Mesodermal cell (in vitro differentiated cells): ENCODE measurements around the gene ATXN1.

ENCODE experiments used
- H3K27ac ChIP-seq: 2 replicates; pipeline ENCODE4 v1.7.0; 2013; ENCODE audit warnings: mild to moderate bottlenecking, low read depth, low read length, moderate library complexity; ENCODE audit not compliant: severe bottlenecking
- H3K36me3 ChIP-seq: 2 replicates; pipeline ENCODE4 v1.7.1; 2013; ENCODE audit warnings: mild to moderate bottlenecking, low read length, moderate library complexity; ENCODE audit not compliant: control insufficient read depth, insufficient read depth
- H3K4me1 ChIP-seq: one replicate; pipeline ENCODE4 v1.7.1; 2013; ENCODE audit warnings: mild to moderate bottlenecking, low read length; ENCODE audit not compliant: insufficient read depth, control insufficient read depth, poor library complexity, severe bottlenecking
- H3K4me3 ChIP-seq: 2 replicates; pipeline ENCODE4 v1.7.0; 2013; ENCODE audit warnings: low read length, control low read depth, mild to moderate bottlenecking; ENCODE audit not compliant: insufficient read depth, poor library complexity, severe bottlenecking; ENCODE audit errors: extremely low read depth
- H3K9me3 ChIP-seq: 2 replicates; pipeline ENCODE4 v1.7.1; 2013; ENCODE audit warnings: mild to moderate bottlenecking, low read length, moderate library complexity; ENCODE audit not compliant: control insufficient read depth
- WGBS, 2 experiments: methylation state at CpG; one replicate each; pipeline ENCODE4 v1.1.5; 2013; ENCODE audit warnings: missing lambda C conversion rate in 2 of 2; ENCODE audit not compliant: insufficient coverage in 2 of 2; 5-methylcytosine and 5-hydroxymethylcytosine counted together

The ATXN1 gene

DNA sequence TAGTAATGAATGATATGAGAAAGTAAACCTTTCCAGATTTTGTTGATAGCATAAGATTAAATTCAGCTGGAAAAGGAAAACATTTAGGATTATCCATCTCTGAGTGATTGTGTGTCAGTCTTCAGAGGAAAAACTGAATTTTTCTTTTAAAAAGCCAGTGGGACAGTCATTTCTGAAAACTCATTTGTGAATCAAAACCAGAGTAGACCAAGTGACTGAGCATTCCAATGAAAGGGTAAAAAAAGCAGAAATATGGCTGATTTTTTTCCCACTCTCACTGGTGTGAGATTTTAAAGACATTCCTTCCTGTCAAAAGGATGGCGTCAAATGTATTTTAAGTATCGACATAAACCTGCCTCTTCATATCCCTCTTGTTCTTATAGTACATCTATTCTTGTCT, 308.9 kb downstream of the ATXN1 start:
- Histone ChIP-seq H3K27ac (no peak overlapping the region), H3K4me3 (no peak overlapping the region), H3K4me1 (peaks cover 8% of the 10 kb centered on the region), H3K9me3 (no peaks in the 10 kb centered on the region), H3K36me3 (no peaks in the 10 kb centered on the region)
- WGBS, 2 experiments = 100% methylated on average over 1 of the region's 2 CpGs; no CpG with 5 or more reads in 1 of the 2 experiments

DNA sequence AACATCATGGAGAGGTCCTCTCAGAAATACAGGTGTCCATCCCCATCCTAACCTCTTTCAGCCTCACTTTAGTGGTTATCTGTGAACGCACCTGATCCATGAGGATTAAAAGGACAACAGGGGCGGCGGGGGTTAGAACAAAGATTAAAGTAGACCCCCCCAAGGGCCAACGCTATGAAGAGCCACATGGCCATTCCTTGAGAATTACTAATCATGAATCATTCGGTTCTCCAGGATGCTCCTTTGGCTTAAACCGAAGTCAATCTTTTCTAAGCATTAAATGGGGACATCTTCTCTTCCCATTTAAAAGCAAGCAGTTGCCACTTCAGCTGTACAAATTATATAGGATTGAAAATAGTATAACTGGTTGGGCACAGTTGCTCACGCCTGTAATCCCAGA, 310.4 kb downstream of the ATXN1 start:
- Histone ChIP-seq H3K4me3 (no peak overlapping the region), H3K4me1 (peaks cover 8% of the 10 kb centered on the region), H3K36me3 (no peaks in the 10 kb centered on the region), H3K9me3 (no peaks in the 10 kb centered on the region), H3K27ac (no peak overlapping the region)
- WGBS, 2 experiments = 95% methylated on average over 5 to 7 of the region's 7 CpGs

DNA sequence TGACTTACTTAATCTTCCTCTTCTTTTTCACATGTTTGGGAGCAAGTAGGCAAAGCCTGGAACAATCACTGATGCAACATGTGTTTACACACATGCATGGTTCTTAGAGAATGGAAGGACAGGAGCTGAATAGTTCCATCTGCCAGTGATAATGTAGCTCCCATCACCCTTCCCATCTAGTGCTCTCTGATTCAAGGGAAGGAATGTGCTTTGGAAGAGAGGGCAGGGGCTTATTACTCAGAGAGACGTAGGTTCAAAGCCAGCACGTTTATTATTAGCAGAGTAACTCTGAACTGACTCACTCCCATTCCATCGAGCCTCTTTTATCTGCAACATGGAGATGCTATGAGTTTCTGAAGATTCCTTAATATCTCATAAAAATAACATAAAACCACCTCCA, 311.0 kb downstream of the ATXN1 start:
- Histone ChIP-seq H3K36me3 (no peaks in the 10 kb centered on the region), H3K27ac (peak overlapping the region; percentile 16), H3K9me3 (no peaks in the 10 kb centered on the region), H3K4me3 (no peak overlapping the region), H3K4me1 (peaks cover 8% of the 10 kb centered on the region)
- WGBS, 2 experiments = 81% methylated on average over 2 of the region's 3 CpGs; no CpG with 5 or more reads in 1 of the 2 experiments

DNA sequence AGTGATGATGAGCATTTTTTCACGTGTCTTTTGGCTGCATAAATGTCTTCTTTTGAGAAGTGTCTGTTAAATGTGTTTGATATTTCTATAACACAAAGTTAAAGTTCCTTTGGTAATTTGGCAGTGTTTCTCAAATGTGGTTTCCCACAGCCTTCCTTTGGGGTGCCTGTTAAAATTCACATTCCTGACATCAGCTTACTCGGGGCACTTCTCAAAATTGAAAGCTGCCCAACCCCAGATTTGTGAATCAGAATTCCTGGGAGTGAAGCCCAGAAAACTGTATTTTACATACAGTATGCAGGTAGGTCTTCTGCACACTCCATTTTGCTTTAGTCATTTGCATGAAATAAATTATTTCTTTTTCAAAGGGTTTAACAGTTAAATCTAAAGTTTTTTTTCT, 315.0 kb downstream of the ATXN1 start:
- Histone ChIP-seq H3K9me3 (no peaks in the 10 kb centered on the region), H3K36me3 (no peaks in the 10 kb centered on the region), H3K4me3 (no peak overlapping the region), H3K4me1 (peaks cover 8% of the 10 kb centered on the region), H3K27ac (no peak overlapping the region)
- 100% methylated on average over 1 of the region's 2 CpGs for WGBS, 2 experiments

DNA sequence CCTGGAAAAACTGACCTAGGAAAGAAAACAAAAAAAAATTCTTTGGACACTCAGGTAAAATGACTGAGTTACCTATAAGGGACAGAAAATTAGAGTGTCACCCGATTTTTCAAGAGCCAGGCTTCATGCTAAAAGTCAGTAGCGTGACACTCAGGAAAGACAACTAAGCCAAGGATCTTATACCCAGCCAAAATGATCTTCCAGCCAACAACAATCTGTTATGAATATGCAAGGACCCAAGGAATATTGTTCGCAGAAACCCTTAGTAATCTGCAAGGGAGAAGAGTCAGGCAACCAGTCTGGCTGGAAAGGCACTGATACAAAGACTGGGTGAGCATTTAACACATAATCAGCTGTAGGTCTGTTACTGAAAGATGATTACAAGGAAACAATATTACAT, 319.2 kb downstream of the ATXN1 start:
- H3K4me3 ChIP-seq = no peak overlapping the region
- no peaks in the 10 kb centered on the region for H3K4me1 ChIP-seq

DNA sequence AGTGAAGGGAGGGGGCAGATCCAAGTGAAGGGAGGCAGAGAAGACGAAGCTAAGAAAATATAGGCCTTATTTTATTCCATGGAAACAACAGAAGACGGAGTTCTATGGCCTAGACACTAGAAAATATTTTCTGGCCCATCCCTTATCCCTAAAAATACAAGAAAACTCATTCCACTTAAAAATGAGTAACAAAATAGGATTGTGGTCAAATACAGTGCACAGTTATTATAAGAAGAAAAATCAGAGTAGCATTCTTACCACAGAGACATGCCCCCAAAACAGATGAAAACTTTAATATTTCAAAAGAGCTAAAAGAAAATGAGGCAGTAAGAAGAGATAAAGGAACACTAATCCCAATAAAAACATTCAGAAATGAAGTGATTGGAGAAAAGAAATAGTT, 320.0 kb downstream of the ATXN1 start:
- H3K36me3 ChIP-seq = no peaks in the 10 kb centered on the region
- WGBS, 2 experiments = no CpG with 5 or more reads among the region's 2 CpGs
- H3K4me3 ChIP-seq = no peak overlapping the region
- H3K27ac ChIP-seq = no peak overlapping the region
- H3K9me3 ChIP-seq = no peaks in the 10 kb centered on the region
- H3K4me1 ChIP-seq = no peaks in the 10 kb centered on the region

More for the DNA sequence above, 319.2 kb downstream of the ATXN1 start:
- Histone ChIP-seq H3K36me3 (no peaks in the 10 kb centered on the region), H3K27ac (no peak overlapping the region), H3K9me3 (no peaks in the 10 kb centered on the region)
- WGBS, 2 experiments = 84 to 87% methylated on average over 2 to 3 of the region's 3 CpGs

DNA sequence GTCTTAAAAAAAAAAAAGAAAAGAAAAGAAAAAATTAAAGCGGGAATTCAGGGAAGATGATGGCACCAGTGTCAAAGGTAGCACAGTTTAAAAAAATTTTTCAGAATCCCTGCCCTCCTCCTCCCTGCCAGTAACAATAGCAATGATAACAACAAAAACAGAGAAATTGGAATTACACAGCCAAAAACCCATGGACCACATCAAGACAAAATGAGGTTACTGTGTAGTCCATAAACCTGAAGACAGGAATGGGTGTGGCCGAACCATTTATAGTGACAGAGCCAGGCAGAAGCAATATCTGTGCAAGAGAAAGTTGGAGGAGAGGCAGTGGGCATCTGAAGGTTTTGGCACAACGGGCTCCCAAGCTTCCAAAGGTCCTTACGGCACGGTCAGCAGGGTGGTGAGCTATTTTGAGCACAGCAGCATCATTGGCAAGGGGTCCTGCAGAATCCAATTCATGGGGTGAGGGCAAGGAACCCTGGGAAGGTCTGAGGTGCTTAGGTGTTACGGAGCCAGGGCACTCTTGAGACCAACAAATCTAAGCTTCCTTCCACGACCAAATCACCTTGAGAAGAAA, 320.5 kb downstream of the ATXN1 start:
- Histone ChIP-seq H3K9me3 (no peaks in the 10 kb centered on the region), H3K4me3 (no peak overlapping the region), H3K27ac (no peak overlapping the region), H3K4me1 (no peaks in the 10 kb centered on the region), H3K36me3 (no peaks in the 10 kb centered on the region)
- WGBS, 2 experiments = 86 to 98% methylated on average over 4 to 5 of the region's 7 CpGs

DNA sequence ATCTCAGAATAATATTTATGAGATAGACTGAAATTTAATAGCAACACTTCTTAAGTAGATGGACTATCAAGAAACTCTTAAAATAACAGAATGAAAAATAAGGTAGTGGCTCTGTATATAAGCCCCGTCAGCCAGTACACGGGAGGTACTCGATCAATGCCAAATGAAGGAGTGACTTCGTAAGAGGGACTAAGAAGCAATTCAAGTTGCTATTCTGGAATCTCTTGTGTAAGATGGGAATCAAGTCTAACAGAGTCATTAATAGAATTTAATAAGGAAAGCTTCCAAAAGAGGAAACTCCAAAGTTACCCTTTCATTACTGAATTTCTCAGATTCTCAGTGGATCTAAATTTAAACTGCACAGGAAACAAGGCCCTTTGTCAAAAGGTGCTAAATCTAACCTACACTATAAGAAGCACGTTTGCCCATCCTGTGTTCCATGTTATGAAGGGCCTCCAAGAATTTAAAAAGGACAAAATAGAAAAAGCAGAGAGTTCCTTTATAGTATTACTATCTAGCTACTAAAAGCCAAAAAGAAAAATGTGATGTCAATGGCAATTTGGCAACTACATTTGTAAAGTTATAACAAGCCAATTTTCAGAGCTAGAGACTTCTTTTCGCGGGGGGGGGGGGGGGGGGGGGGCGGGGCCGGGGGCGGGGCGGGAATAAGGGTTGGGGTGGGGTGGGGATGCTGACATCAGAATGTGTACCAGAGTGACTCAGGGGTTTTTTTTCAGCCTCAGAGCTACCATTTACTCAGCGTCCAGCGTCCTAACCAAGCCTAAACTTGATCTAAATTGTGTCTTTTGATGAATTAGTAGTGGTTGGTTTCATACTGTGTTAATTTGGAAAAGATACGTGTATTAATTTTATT, 322.3 kb downstream of the ATXN1 start:
- Histone ChIP-seq H3K9me3 (no peaks in the 10 kb centered on the region), H3K4me1 (no peaks in the 10 kb centered on the region), H3K27ac (peak overlapping the region; percentile 19), H3K4me3 (no peak overlapping the region), H3K36me3 (no peaks in the 10 kb centered on the region)
- WGBS, 2 experiments = 74 to 85% methylated on average over 4 of the region's 14 CpGs

DNA sequence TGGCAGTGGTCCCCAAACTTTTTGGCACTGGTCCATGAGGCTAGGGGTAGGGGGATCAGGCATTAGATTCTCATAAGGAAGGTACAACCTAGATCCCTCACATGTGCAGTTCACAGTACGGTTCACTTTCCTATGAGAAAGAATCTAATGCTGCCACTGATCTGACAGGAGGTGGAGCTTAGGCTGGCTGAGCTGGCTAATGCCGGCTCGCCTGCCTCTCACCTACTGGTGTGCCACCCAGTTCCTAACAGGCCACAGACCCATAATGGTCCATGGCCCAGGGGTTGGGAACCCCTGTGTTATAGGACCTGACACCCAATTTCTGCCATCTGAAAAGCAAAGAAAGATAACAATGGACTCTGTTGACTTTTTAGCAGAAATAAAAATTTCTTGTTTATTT, 323.3 kb downstream of the ATXN1 start:
- Histone ChIP-seq H3K4me1 (no peaks in the 10 kb centered on the region), H3K9me3 (no peaks in the 10 kb centered on the region), H3K4me3 (no peak overlapping the region), H3K27ac (no peak overlapping the region), H3K36me3 (no peaks in the 10 kb centered on the region)
- WGBS, 2 experiments = 89 to 95% methylated on average over 3 of the region's 3 CpGs

DNA sequence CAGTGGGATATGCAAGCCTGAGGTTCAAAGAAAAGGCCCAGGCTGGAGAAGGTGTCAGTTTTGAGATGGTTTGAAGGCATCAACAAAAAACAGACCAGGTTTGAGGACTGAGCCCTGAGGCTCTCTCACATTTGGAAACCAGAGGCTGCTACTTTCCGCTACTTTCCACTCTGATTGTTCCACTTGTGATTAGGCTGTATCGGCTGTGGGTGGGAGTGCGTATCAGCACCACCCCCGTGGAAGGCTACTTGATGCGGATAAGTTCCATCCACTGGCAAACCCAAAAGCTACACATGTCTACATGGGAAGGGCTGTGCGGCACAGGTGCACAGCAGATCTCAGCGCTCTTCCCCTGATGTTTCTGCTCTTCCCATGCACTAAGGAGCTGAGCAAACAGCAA, 324.2 kb downstream of the ATXN1 start:
- Histone ChIP-seq H3K36me3 (no peaks in the 10 kb centered on the region), H3K4me1 (no peaks in the 10 kb centered on the region), H3K27ac (no peak overlapping the region), H3K9me3 (no peaks in the 10 kb centered on the region), H3K4me3 (no peak overlapping the region)
- 100% methylated on average over 5 to 7 of the region's 7 CpGs for WGBS, 2 experiments

DNA sequence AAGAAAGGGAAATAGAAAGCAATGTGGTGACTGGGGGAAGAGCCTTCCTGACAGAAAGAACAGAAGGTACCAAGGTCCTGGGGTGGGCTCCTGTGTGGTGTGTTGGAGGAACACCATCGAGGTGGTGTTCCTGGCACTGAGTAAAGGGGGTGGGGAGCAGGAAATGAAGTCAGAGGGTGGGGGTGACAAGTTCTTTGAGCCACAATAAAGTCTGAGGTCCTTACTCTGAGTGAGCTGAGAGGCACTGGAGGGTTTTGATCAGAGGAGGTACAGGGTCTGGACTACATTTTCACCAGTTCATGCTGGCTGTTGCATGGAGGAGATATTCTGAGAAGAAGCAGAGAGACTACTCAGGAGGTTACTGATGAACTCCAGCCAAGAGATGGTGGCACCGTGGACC, 324.7 kb downstream of the ATXN1 start:
- 89 to 91% methylated on average over 1 to 2 of the region's 2 CpGs for WGBS, 2 experiments
- Histone ChIP-seq H3K4me3 (no peak overlapping the region), H3K4me1 (no peaks in the 10 kb centered on the region), H3K36me3 (no peaks in the 10 kb centered on the region), H3K9me3 (no peaks in the 10 kb centered on the region), H3K27ac (no peak overlapping the region)
